HEK293 (cell line): ENCODE measurements around the gene NID1.

Experiments used
- HOXD13 ChIP-seq: sonication (generic); formaldehyde crosslinking; IDR thresholded peaks from 2 replicates; pipeline ENCODE4 v1.8.0; 2022; ENCODE audit warnings: missing genetic modification reagents, borderline replicate concordance
- KLF10 ChIP-seq: fragments of 450-650 bp; IDR thresholded peaks from 2 replicates; pipeline ENCODE4 v1.5.1; 2018; ENCODE audit warnings: missing biosample characterization, mild to moderate bottlenecking, missing genetic modification characterization
- REPIN1 ChIP-seq: fragments of 450-650 bp; formaldehyde crosslinking; IDR thresholded peaks from 2 replicates; pipeline ENCODE4 v1.5.1; 2017; ENCODE audit warnings: missing biosample characterization, missing genetic modification characterization, low read depth
- SALL2 ChIP-seq: fragments of 450-650 bp; formaldehyde crosslinking; IDR thresholded peaks from 2 replicates; pipeline ENCODE4 v1.5.0; 2017; ENCODE audit warnings: missing biosample characterization, mild to moderate bottlenecking, missing genetic modification characterization, borderline replicate concordance
- SP2 ChIP-seq: fragments of 450-650 bp; formaldehyde crosslinking; IDR thresholded peaks from 2 replicates; pipeline ENCODE4 v1.5.1; 2016; ENCODE audit warnings: missing biosample characterization, missing genetic modification characterization
- ZBTB48 ChIP-seq: fragments of 450-650 bp; formaldehyde crosslinking; IDR thresholded peaks from 2 replicates; pipeline ENCODE4 v1.5.1; 2016; ENCODE audit warnings: missing biosample characterization, missing genetic modification characterization
- ZNF138 ChIP-seq: fragments of 450-650 bp; formaldehyde crosslinking; IDR thresholded peaks from 2 replicates; pipeline ENCODE4 v1.5.1; 2016; ENCODE audit warnings: missing biosample characterization, missing genetic modification characterization, borderline replicate concordance
- ZNF24 ChIP-seq: fragments of 450-650 bp; formaldehyde crosslinking; IDR thresholded peaks from 2 replicates; pipeline ENCODE4 v1.5.1; 2016; ENCODE audit warnings: missing biosample characterization, missing genetic modification characterization
- ZNF302 ChIP-seq: fragments of 450-650 bp; formaldehyde crosslinking; IDR thresholded peaks from 2 replicates; pipeline ENCODE4 v1.5.1; 2016; ENCODE audit warnings: missing biosample characterization, missing genetic modification characterization, low read depth
- ZNF501 ChIP-seq: fragments of 450-650 bp; formaldehyde crosslinking; IDR thresholded peaks from 2 replicates; pipeline ENCODE4 v1.5.1; 2016; ENCODE audit warnings: missing biosample characterization, missing genetic modification characterization
- ZNF521 ChIP-seq: fragments of 450-650 bp; formaldehyde crosslinking; IDR thresholded peaks from 2 replicates; pipeline ENCODE4 v1.5.1; 2017; ENCODE audit warnings: missing biosample characterization, mild to moderate bottlenecking, missing genetic modification characterization
- ZNF530 ChIP-seq: fragments of 450-650 bp; formaldehyde crosslinking; IDR thresholded peaks from 2 replicates; pipeline ENCODE4 v1.5.1; 2016; ENCODE audit warnings: low read depth, missing biosample characterization, missing genetic modification characterization
- TF ChIP-seq, protein P1 (sequence below): fragments of 450-650 bp; formaldehyde crosslinking; IDR thresholded peaks from 2 replicates; pipeline ENCODE4 v1.5.1; 2016; ENCODE audit warnings: missing biosample characterization, missing genetic modification characterization
- TF ChIP-seq, protein P2 (sequence below): fragments of 450-650 bp; formaldehyde crosslinking; IDR thresholded peaks from 2 replicates; pipeline ENCODE4 v1.5.1; 2016; ENCODE audit warnings: missing biosample characterization, missing genetic modification characterization

DNA sequence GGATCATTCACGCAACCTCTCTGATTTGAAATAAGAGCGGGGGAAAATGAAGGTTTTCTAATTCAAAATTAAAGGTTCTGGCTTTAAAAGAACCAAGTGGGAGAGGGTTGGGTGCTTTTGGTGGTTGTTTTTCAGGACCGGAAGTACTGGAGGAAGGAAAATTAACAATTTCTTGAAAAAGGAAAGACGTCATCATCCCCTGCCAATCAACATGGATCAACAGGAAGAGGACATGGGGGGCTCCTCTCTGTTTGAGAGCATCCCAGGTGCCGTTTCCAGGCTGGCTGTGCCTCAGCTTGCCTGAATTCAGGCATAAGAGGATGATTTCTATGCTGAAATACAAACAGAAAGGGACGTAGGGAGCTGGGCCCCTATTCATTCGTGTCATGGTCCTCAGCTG, 21.6 kb upstream of the NID1 start:
- no peak for TF ChIP-seq ZNF138 (tag by site-specific recombination)
- TF ChIP-seq KLF10 (tag by site-specific recombination) = no peak
- no peak for TF ChIP-seq ZNF302 (tag by site-specific recombination)
- no peak for TF ChIP-seq SALL2
- no peak for TF ChIP-seq ZNF521
- no peak for TF ChIP-seq REPIN1 (tag by site-specific recombination)
- TF ChIP-seq, protein P1, sequence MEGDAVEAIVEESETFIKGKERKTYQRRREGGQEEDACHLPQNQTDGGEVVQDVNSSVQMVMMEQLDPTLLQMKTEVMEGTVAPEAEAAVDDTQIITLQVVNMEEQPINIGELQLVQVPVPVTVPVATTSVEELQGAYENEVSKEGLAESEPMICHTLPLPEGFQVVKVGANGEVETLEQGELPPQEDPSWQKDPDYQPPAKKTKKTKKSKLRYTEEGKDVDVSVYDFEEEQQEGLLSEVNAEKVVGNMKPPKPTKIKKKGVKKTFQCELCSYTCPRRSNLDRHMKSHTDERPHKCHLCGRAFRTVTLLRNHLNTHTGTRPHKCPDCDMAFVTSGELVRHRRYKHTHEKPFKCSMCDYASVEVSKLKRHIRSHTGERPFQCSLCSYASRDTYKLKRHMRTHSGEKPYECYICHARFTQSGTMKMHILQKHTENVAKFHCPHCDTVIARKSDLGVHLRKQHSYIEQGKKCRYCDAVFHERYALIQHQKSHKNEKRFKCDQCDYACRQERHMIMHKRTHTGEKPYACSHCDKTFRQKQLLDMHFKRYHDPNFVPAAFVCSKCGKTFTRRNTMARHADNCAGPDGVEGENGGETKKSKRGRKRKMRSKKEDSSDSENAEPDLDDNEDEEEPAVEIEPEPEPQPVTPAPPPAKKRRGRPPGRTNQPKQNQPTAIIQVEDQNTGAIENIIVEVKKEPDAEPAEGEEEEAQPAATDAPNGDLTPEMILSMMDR = no peak
- TF ChIP-seq HOXD13 (CRISPR knock-in tag) = no peak
- no peak for TF ChIP-seq ZNF530 (tag by site-specific recombination)
- TF ChIP-seq ZNF501 (tag by site-specific recombination) = no peak
- no peak for TF ChIP-seq SP2 (tag by site-specific recombination)
- TF ChIP-seq ZBTB48 (tag by site-specific recombination) = no peak
- no peak for TF ChIP-seq ZNF24 (tag by site-specific recombination)
- TF ChIP-seq, protein P2, sequence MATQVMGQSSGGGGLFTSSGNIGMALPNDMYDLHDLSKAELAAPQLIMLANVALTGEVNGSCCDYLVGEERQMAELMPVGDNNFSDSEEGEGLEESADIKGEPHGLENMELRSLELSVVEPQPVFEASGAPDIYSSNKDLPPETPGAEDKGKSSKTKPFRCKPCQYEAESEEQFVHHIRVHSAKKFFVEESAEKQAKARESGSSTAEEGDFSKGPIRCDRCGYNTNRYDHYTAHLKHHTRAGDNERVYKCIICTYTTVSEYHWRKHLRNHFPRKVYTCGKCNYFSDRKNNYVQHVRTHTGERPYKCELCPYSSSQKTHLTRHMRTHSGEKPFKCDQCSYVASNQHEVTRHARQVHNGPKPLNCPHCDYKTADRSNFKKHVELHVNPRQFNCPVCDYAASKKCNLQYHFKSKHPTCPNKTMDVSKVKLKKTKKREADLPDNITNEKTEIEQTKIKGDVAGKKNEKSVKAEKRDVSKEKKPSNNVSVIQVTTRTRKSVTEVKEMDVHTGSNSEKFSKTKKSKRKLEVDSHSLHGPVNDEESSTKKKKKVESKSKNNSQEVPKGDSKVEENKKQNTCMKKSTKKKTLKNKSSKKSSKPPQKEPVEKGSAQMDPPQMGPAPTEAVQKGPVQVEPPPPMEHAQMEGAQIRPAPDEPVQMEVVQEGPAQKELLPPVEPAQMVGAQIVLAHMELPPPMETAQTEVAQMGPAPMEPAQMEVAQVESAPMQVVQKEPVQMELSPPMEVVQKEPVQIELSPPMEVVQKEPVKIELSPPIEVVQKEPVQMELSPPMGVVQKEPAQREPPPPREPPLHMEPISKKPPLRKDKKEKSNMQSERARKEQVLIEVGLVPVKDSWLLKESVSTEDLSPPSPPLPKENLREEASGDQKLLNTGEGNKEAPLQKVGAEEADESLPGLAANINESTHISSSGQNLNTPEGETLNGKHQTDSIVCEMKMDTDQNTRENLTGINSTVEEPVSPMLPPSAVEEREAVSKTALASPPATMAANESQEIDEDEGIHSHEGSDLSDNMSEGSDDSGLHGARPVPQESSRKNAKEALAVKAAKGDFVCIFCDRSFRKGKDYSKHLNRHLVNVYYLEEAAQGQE (tag by site-specific recombination) = no peak
